HuH-7.5 (cell line): Measurements from ENCODE around the gene STAP1.
"Not testable (repeated sequence)": the region's sequence is repeated elsewhere in the genome, so short reads cannot be mapped to it uniquely, and the experiment has no call there.

Source experiments
- DNase-seq: peaks from one replicate; pipeline ENCODE4 v3.0.0; 2011; ENCODE audit warnings: low spot score

The STAP1 gene

GRCh38 chr4:67616478-67616877, 58.0 kb downstream of the STAP1 start:
- DNase-seq = no peak

GRCh38 chr4:67624939-67625338, 66.4 kb downstream of the STAP1 start:
- no peak for DNase-seq

- no peak for DNase-seq
Measured at GRCh38 chr4:67632492-67632891, 74.0 kb downstream of the STAP1 start.

DNA sequence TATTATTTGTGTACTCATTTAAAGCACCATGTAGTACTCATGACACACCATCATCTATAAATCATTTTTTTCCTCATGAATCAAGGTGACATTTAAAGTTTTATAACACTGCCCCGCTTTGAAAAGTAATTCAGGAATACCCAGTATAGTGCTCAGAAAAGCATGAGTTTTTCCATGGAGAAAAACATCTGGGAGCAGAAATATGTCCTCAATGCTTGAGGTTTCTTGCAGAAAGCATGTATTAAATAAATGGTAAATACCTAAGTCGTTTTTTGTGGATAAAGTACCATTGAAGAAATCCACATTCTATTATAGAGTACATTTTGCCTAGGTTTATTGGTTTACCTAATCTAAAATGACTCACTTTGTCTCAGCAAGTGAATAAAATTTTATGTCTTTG, 76.2 kb downstream of the STAP1 start:
- no peak for DNase-seq

DNA sequence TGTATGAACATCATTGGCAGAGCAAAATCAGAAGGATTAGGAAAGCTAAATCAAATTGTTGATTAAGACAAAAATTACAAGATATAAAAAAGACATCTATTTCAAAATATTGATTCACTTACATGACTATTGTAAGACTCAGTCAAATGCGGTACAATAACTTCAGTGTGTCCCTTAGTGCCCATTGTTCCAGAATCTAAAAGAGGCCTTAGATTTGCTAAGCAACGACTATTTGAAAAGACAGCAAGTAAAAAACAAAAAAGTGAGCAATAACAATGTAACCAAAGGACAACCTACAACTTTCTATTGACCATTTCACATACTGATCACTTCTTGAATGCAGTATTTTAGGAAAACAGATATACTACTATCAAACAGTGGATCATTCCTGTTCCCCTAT, 76.8 kb downstream of the STAP1 start:
- no peak for DNase-seq

- not testable (repeated sequence) for DNase-seq
Measured at GRCh38 chr4:67636978-67637377, 78.5 kb downstream of the STAP1 start.

- DNase-seq = no peak
Measured at GRCh38 chr4:67638136-67638535, 79.6 kb downstream of the STAP1 start.

DNA sequence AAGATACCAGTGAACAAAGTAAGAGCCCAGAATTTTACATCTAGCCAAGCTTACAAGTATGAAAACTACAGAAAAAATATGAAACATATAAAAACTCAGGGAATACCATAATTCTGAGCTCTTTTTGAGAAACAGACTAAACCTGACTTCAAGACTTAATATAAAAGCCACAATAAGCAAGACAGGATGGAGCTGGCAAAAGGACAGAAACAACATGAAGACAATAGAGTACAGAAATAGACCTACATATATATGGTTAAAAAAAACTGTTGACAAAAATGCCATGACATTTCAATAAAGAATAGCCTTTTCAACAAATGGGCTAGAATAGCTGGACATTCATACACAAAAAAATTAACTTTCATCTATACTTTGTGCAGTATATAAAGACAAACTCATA, 93.0 kb downstream of the STAP1 start:
- DNase-seq = no peak
